Loucy (cell line): ENCODE results near the gene CRELD2.

Experiments
- CTCF ChIP-seq: fragments of 200-600 bp; sonication (generic); conservative IDR thresholded peaks from 2 replicates; pipeline ENCODE4 v1.5.1; 2014; ENCODE audit warnings: mild to moderate bottlenecking, antibody characterized with exemption, low read length
- EZH2phosphoT487 ChIP-seq: fragments of 200-600 bp; IDR thresholded peaks from 2 replicates; pipeline ENCODE4 v1.6.1; 2018; ENCODE audit warnings: antibody characterized with exemption, mild to moderate bottlenecking, moderate library complexity, borderline replicate concordance

- TF ChIP-seq CTCF (no peak), EZH2phosphoT487 (no peak)
Measured at GRCh38 chr22:49915610-49916009, 2.8 kb upstream of the CRELD2 start.
